Astrocyte of the cerebellum (primary cell): ENCODE results near the gene ZFYVE19.
A peak's percentile ranks its signal among the peaks of the same experiment; 100 is the strongest.

Source experiments
- DNase-seq: peaks from one replicate; pipeline ENCODE4 v3.0.0-alpha.2; 2011; ENCODE audit warnings: low read depth
- H3K4me3 ChIP-seq: 2 replicates; pipeline ENCODE4 v1.5.1; 2011; ENCODE audit warnings: mild to moderate bottlenecking, low read depth, low read length, moderate library complexity
- CTCF ChIP-seq: IDR thresholded peaks from 2 replicates; pipeline ENCODE4 v1.5.1; 2012; ENCODE audit warnings: low read length, low read depth, moderate library complexity, mild to moderate bottlenecking; ENCODE audit errors: missing control alignments
- in situ Hi-C: cut with HindIII; loops from 2 replicates; pipeline ENCODE4 v1.10.0; 2017; ENCODE audit warnings: low sequenced_read_pairs

Gene ZFYVE19

GRCh38 chr15:40775740-40776536 is 31.0 kb upstream of the ZFYVE19 start:
- no peak overlapping the region for H3K4me3 ChIP-seq
- no peak for TF ChIP-seq CTCF
- in situ Hi-C loops: no loop called here
- no peak for DNase-seq

GRCh38 chr15:40776537-40777141 is 30.2 kb upstream of the ZFYVE19 start:
- in situ Hi-C loops: no loop called here
- peak; percentile 49 for DNase-seq
- TF ChIP-seq CTCF: no peak
- H3K4me3 ChIP-seq: no peak overlapping the region

GRCh38 chr15:40782609-40783227 is 24.2 kb upstream of the ZFYVE19 start:
- in situ Hi-C loops: no loop called here
- peak; percentile 39 for TF ChIP-seq CTCF

GRCh38 chr15:40785164-40785563 is 21.7 kb upstream of the ZFYVE19 start:
- no peak for DNase-seq
- in situ Hi-C loops: no loop called here
- no peak overlapping the region for H3K4me3 ChIP-seq
- no peak for TF ChIP-seq CTCF

More at GRCh38 chr15:40782609-40783227, 24.2 kb upstream of the ZFYVE19 start:
- no peak overlapping the region for H3K4me3 ChIP-seq
- DNase-seq: no peak

- no peak for DNase-seq
- no peak overlapping the region for H3K4me3 ChIP-seq
- in situ Hi-C loops: no loop called here
- TF ChIP-seq CTCF: no peak
Observed at GRCh38 chr15:40785814-40786213, 21.1 kb upstream of the ZFYVE19 start.

GRCh38 chr15:40787344-40787841 is 19.5 kb upstream of the ZFYVE19 start:
- H3K4me3 ChIP-seq: no peak overlapping the region
- DNase-seq: peak; percentile 91
- in situ Hi-C loops: no loop called here
- no peak for TF ChIP-seq CTCF
